Measurements from ENCODE around the gene COIL. TPM values are rescaled to one million over a fixed set of nuclear protein-coding genes. Genes with fewer than 3 reads are reported as not detected.

Gene COIL
- total RNA-seq, 2 experiments from 2014 or later: 20.5 to 20.7 TPM

- H3K4me3 ChIP-seq (ENCODE audit: low read depth, low read length, poor library complexity, severe bottlenecking): no peak overlapping the region
- no peaks in the 10 kb centered on the region for H3K9me3 ChIP-seq (ENCODE audit: low read length)
- TF ChIP-seq EZH2phosphoT487 (IDR thresholded peaks at IDR 0.05; ENCODE audit: borderline replicate concordance, low read depth, low read length) (no peak), CTCF (conservative IDR thresholded peaks at IDR 0.05; ENCODE audit: low read length) (no peak)
- H3K9me2 ChIP-seq (ENCODE audit: insufficient read depth, low read length): no peaks in the 10 kb centered on the region
- peaks cover 74% of the 10 kb centered on the region for H3K36me3 ChIP-seq (ENCODE audit: insufficient read depth, low read length)
- H3K4me1 ChIP-seq (ENCODE audit: insufficient read depth, low read length, poor library complexity, severe bottlenecking): no peaks in the 10 kb centered on the region
- no peaks in the 10 kb centered on the region for H4K20me1 ChIP-seq (ENCODE audit: insufficient read depth, low read length)
- BruUV-seq (replicated peaks): no TSS peak
- no peak for DNase-seq (ENCODE audit: low spot score)
- CTCF ChIA-PET (ENCODE audit: unreplicated experiment): no interaction called here
- no peak overlapping the region for H3K27ac ChIP-seq (ENCODE audit: low read depth, low read length, poor library complexity, severe bottlenecking)
- intact Hi-C loops (cut with micrococcal nuclease; ENCODE audit: unreplicated experiment): no loop called here
- H3K4me2 ChIP-seq (ENCODE audit: low read length): no peak overlapping the region
- H3K79me2 ChIP-seq (ENCODE audit: insufficient read depth, low read depth, low read length): no peaks in the 10 kb centered on the region
- H2AFZ ChIP-seq (ENCODE audit: low read length): no peak overlapping the region
- POLR2A ChIA-PET: interaction anchor here (0.7 to 1.0 kb wide), 3 partner anchors 15 to 113 kb away, joined by 5 to 7 read pairs (median 5); no protein-coding TSS in a partner anchor
Observed at GRCh38 chr17:56987283-56987834, 26.5 kb upstream of the COIL start.

- no peak overlapping the region for H3K27ac ChIP-seq (ENCODE audit: low read depth, low read length, poor library complexity, severe bottlenecking)
- no peak for DNase-seq (ENCODE audit: low spot score)
- H2AFZ ChIP-seq (ENCODE audit: low read length): no peak overlapping the region
- POLR2A ChIA-PET: no interaction called here
- H3K4me3 ChIP-seq (ENCODE audit: low read depth, low read length, poor library complexity, severe bottlenecking): no peak overlapping the region
- H3K4me2 ChIP-seq (ENCODE audit: low read length): no peak overlapping the region
- no peaks in the 10 kb centered on the region for H4K20me1 ChIP-seq (ENCODE audit: insufficient read depth, low read length)
- peaks cover 71% of the 10 kb centered on the region for H3K36me3 ChIP-seq (ENCODE audit: insufficient read depth, low read length)
- H3K4me1 ChIP-seq (ENCODE audit: insufficient read depth, low read length, poor library complexity, severe bottlenecking): no peaks in the 10 kb centered on the region
- BruUV-seq (replicated peaks): no TSS peak
- TF ChIP-seq EZH2phosphoT487 (IDR thresholded peaks at IDR 0.05; ENCODE audit: borderline replicate concordance, low read depth, low read length): no peak
- no peak for TF ChIP-seq CTCF (conservative IDR thresholded peaks at IDR 0.05; ENCODE audit: low read length)
- no peaks in the 10 kb centered on the region for H3K79me2 ChIP-seq (ENCODE audit: insufficient read depth, low read depth, low read length)
- H3K9me2 ChIP-seq (ENCODE audit: insufficient read depth, low read length): no peaks in the 10 kb centered on the region
- intact Hi-C loops (cut with micrococcal nuclease; ENCODE audit: unreplicated experiment): no loop called here
- CTCF ChIA-PET (ENCODE audit: unreplicated experiment): interaction anchor here (0.6 kb wide), 1 partner anchor 323 kb away, joined by 3 read pairs; no protein-coding TSS in a partner anchor
- no peaks in the 10 kb centered on the region for H3K9me3 ChIP-seq (ENCODE audit: low read length)
Observed at GRCh38 chr17:56985371-56986162, 24.7 kb upstream of the COIL start.

GRCh38 chr17:56983366-56983765 lies 22.5 kb upstream of the COIL start:
- TF ChIP-seq CTCF (conservative IDR thresholded peaks at IDR 0.05; ENCODE audit: low read length) (no peak), EZH2phosphoT487 (IDR thresholded peaks at IDR 0.05; ENCODE audit: borderline replicate concordance, low read depth, low read length) (no peak)
- Histone ChIP-seq H3K4me2 (ENCODE audit: low read length) (no peak overlapping the region), H3K79me2 (ENCODE audit: insufficient read depth, low read depth, low read length) (peaks cover 19% of the 10 kb centered on the region; the same call in 1 of the 2 replicates), H3K27ac (ENCODE audit: low read depth, low read length, poor library complexity, severe bottlenecking) (no peak overlapping the region), H3K36me3 (ENCODE audit: insufficient read depth, low read length) (peaks cover 52% of the 10 kb centered on the region), H2AFZ (ENCODE audit: low read length) (no peak overlapping the region), H3K4me1 (ENCODE audit: insufficient read depth, low read length, poor library complexity, severe bottlenecking) (peaks cover 16% of the 10 kb centered on the region), H3K9me3 (ENCODE audit: low read length) (no peaks in the 10 kb centered on the region), H4K20me1 (ENCODE audit: insufficient read depth, low read length) (no peaks in the 10 kb centered on the region), H3K4me3 (ENCODE audit: low read depth, low read length, poor library complexity, severe bottlenecking) (no peak overlapping the region), H3K9me2 (ENCODE audit: insufficient read depth, low read length) (no peaks in the 10 kb centered on the region)
- intact Hi-C loops (cut with micrococcal nuclease; ENCODE audit: unreplicated experiment): no loop called here
- no peak for DNase-seq (ENCODE audit: low spot score)
- ChIA-PET POLR2A (no interaction called here), CTCF (ENCODE audit: unreplicated experiment) (no interaction called here)
- no TSS peak for BruUV-seq (replicated peaks)
